SJCRH30 (cell line): ENCODE results near the gene PRKN. TPM values are rescaled to one million over a fixed set of nuclear protein-coding genes. Genes with fewer than 3 reads are reported as not detected.

Experiments
- DNase-seq, 2 experiments: peaks; one replicate each; pipeline ENCODE4 v3.0.0-alpha.2; 2015 to 2020
- H3K27ac ChIP-seq: fragments of 250-450 bp; sonication (Bioruptor Pico); 2 replicates; pipeline ENCODE4 v1.5.1; 2020; ENCODE audit warnings: mild to moderate bottlenecking, moderate library complexity
- H3K27me3 ChIP-seq: fragments of 250-450 bp; sonication (Bioruptor Pico); 2 replicates; pipeline ENCODE4 v1.5.1; 2020; ENCODE audit warnings: mild to moderate bottlenecking, moderate library complexity
- H3K36me3 ChIP-seq: fragments of 250-450 bp; sonication (Bioruptor Pico); 2 replicates; pipeline ENCODE4 v1.5.1; 2020; ENCODE audit warnings: mild to moderate bottlenecking, moderate library complexity
- H3K4me1 ChIP-seq: fragments of 250-450 bp; sonication (Bioruptor Pico); 2 replicates; pipeline ENCODE4 v1.5.1; 2020; ENCODE audit warnings: mild to moderate bottlenecking, moderate library complexity
- H3K4me3 ChIP-seq: fragments of 250-450 bp; sonication (Bioruptor Pico); 2 replicates; pipeline ENCODE4 v1.5.1; 2020; ENCODE audit warnings: mild to moderate bottlenecking, moderate library complexity
- H3K9me3 ChIP-seq: fragments of 250-450 bp; sonication (Bioruptor Pico); replicated peaks from 2 replicates; pipeline ENCODE4 v1.5.1; 2020; ENCODE audit warnings: mild to moderate bottlenecking, moderate library complexity
- total RNA-seq: library from RNA; depleted of rRNA; stranded (reverse); fragments of >200 nt; shearing (Covaris generic); gene quantifications from 2 replicates; pipeline ENCODE4 v1.2.3, GENCODE V29; 2014

The PRKN gene
- total RNA-seq, 1 experiment from 2014 or later: not detected

DNA sequence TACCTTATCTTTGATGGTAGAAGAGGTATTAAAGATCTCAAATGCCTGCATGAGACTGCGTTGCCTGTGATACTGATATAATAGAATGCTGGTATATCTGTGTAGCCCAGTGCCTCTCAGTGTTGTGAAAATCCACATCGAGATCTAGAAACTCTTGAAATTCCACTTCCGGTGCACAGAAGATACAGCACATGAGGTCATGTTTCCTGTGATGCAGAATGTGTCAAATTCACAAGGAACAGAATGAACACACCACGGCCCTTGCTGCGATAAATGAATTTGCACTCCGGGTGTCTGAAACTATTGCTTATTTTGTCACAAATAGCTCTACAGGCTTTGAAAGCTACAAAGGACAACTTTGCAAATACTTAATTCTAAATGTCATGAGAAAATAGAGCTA is 765.8 kb downstream of the PRKN start:
- H3K36me3 ChIP-seq: no peaks in the 10 kb centered on the region
- no peaks in the 10 kb centered on the region for H3K27me3 ChIP-seq
- H3K4me1 ChIP-seq: no peaks in the 10 kb centered on the region
- H3K27ac ChIP-seq: no peak overlapping the region
- DNase-seq: no peak
- H3K9me3 ChIP-seq: no peaks in the 10 kb centered on the region
- H3K4me3 ChIP-seq: no peak overlapping the region

- H3K4me1 ChIP-seq: no peaks in the 10 kb centered on the region
- H3K36me3 ChIP-seq: no peaks in the 10 kb centered on the region
- H3K27ac ChIP-seq: no peak overlapping the region
- H3K27me3 ChIP-seq: no peaks in the 10 kb centered on the region
- peak; percentile 20 to 61 for DNase-seq
- no peak overlapping the region for H3K4me3 ChIP-seq
- no peaks in the 10 kb centered on the region for H3K9me3 ChIP-seq
Observed at GRCh38 chr6:161961046-161961445, 766.5 kb downstream of the PRKN start.

GRCh38 chr6:161959072-161959471 is 768.5 kb downstream of the PRKN start:
- H3K9me3 ChIP-seq: no peaks in the 10 kb centered on the region
- H3K4me1 ChIP-seq: no peaks in the 10 kb centered on the region
- DNase-seq: no peak
- H3K27ac ChIP-seq: no peak overlapping the region
- H3K36me3 ChIP-seq: no peaks in the 10 kb centered on the region
- no peak overlapping the region for H3K4me3 ChIP-seq
- no peaks in the 10 kb centered on the region for H3K27me3 ChIP-seq

DNA sequence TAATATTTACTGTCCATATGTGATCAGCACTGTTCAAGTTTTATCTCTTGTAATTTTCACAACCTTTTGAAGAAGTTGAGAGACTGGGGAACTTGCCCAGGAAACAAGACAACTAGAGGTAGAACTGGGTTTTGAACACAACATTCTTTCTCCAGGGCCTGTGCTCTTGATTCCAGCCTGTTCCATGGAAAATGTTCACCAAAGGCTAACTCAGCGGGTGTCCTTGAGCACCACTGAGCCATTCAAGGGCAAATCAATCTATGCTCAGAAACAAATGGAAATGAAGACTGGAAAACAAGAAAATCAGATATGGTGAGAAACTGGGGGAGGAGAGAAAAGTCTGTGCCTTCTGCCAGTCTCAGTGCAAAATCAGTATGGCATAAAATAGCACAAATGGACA is 771.5 kb downstream of the PRKN start:
- Histone ChIP-seq H3K4me3 (no peak overlapping the region), H3K27me3 (no peaks in the 10 kb centered on the region), H3K4me1 (no peaks in the 10 kb centered on the region), H3K9me3 (no peaks in the 10 kb centered on the region), H3K27ac (no peak overlapping the region), H3K36me3 (no peaks in the 10 kb centered on the region; the same call in 1 of the 2 replicates)
- DNase-seq: no peak

DNA sequence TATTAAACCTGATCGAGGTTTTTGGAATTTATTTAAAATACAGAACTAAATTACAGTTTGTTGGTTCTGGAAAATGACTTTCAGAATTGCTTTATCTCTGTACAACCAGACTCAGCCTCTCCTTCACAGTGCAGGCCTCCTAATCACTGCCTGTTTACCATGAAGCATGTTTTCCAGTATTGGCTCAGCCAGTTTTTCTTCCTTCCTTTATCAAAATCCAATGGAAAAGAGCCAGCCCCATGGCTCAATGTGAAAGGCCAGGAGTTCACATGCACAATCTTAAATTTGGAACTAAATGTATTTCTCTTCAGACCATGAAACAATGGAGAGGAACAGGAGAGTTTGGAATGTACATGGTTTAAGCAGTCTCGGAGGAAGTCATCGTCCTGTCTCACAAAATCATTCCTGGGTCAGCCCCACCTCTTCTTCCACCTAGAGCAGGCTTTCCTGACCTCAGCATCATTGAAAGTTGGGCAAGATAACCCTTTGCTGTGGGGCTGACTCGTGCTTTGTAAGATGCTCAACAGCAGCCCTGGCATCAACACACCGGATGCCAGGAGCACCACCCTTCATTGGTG is 772.8 kb downstream of the PRKN start:
- Histone ChIP-seq H3K4me3 (no peak overlapping the region), H3K27ac (no peak overlapping the region), H3K9me3 (no peaks in the 10 kb centered on the region), H3K27me3 (no peaks in the 10 kb centered on the region), H3K4me1 (no peaks in the 10 kb centered on the region), H3K36me3 (no peaks in the 10 kb centered on the region; the same call in 1 of the 2 replicates)
- DNase-seq: no peak

GRCh38 chr6:161954077-161954476 is 773.5 kb downstream of the PRKN start:
- DNase-seq: no peak
- Histone ChIP-seq H3K27ac (no peak overlapping the region), H3K4me1 (no peaks in the 10 kb centered on the region), H3K4me3 (no peak overlapping the region), H3K9me3 (no peaks in the 10 kb centered on the region), H3K27me3 (no peaks in the 10 kb centered on the region), H3K36me3 (no peaks in the 10 kb centered on the region; the same call in 1 of the 2 replicates)

DNA sequence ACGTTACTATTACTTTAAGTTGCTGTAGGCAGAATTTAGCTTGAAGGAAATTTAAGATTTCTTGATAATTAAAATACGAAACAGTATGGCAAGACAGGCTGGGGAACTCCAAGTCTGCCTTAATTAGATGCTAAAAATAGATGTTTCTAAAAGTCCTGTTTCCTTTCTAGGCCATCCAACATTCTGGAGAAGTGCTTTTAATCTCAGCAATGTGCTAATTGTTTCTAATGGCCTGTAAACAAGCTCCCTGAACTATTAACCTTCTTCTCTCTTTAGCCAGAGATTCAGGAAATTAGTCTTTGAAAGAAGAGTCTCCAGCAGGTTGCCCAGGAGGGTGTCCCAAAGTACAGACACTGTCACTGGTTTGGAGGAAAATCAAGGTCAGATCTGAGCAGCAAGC is 776.4 kb downstream of the PRKN start:
- H3K9me3 ChIP-seq: no peaks in the 10 kb centered on the region
- no peak overlapping the region for H3K27ac ChIP-seq
- no peak for DNase-seq
- no peaks in the 10 kb centered on the region; the same call in 1 of the 2 replicates for H3K36me3 ChIP-seq
- peaks cover 4% of the 10 kb centered on the region; the same call in 1 of the 2 replicates for H3K27me3 ChIP-seq
- no peaks in the 10 kb centered on the region for H3K4me1 ChIP-seq
- H3K4me3 ChIP-seq: no peak overlapping the region

- Histone ChIP-seq H3K27me3 (peaks cover 7% of the 10 kb centered on the region; the same call in 1 of the 2 replicates), H3K4me1 (no peaks in the 10 kb centered on the region), H3K36me3 (no peaks in the 10 kb centered on the region; the same call in 1 of the 2 replicates), H3K4me3 (no peak overlapping the region), H3K9me3 (no peaks in the 10 kb centered on the region), H3K27ac (no peak overlapping the region)
- no peak for DNase-seq
Observed at GRCh38 chr6:161949531-161949930, 778.0 kb downstream of the PRKN start.

- Histone ChIP-seq H3K27me3 (peaks cover 7% of the 10 kb centered on the region; the same call in 1 of the 2 replicates), H3K4me1 (no peaks in the 10 kb centered on the region), H3K36me3 (no peaks in the 10 kb centered on the region; the same call in 1 of the 2 replicates), H3K4me3 (no peak overlapping the region), H3K9me3 (no peaks in the 10 kb centered on the region), H3K27ac (no peak overlapping the region)
- no peak for DNase-seq
Observed at GRCh38 chr6:161948462-161948861, 779.1 kb downstream of the PRKN start.

- Histone ChIP-seq H3K4me1 (no peaks in the 10 kb centered on the region), H3K4me3 (no peak overlapping the region), H3K27me3 (peaks cover 7% of the 10 kb centered on the region; the same call in 1 of the 2 replicates), H3K27ac (no peak overlapping the region), H3K9me3 (no peaks in the 10 kb centered on the region), H3K36me3 (no peaks in the 10 kb centered on the region; the same call in 1 of the 2 replicates)
- no peak for DNase-seq
Observed at GRCh38 chr6:161947371-161947770, 780.2 kb downstream of the PRKN start.

- DNase-seq: no peak
- Histone ChIP-seq H3K9me3 (no peaks in the 10 kb centered on the region), H3K36me3 (no peaks in the 10 kb centered on the region; the same call in 1 of the 2 replicates), H3K4me1 (no peaks in the 10 kb centered on the region), H3K27ac (no peak overlapping the region), H3K4me3 (no peak overlapping the region), H3K27me3 (peaks cover 7% of the 10 kb centered on the region; the same call in 1 of the 2 replicates)
Observed at GRCh38 chr6:161946461-161946860, 781.1 kb downstream of the PRKN start.

DNA sequence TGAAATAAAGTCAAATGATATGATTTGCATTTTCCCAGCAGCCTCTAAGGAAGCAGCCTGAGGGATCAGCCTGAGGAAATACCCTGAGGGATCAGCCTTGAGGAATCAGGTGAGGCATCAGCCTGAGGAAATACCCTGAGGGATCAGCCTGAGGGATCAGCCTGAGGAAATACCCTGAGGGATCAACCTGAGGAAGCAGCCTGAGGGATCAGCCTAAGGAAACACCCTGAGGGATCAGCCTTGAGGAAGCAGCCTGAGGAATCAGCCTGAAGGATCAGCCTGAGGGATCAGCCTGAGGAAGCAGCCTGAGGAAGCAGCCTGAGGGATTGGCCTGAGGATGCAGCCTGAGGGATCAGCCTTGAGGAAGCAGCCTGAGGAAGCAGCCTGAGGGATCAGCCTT is 784.0 kb downstream of the PRKN start:
- Histone ChIP-seq H3K27ac (no peak overlapping the region), H3K4me1 (no peaks in the 10 kb centered on the region), H3K27me3 (peaks cover 3% of the 10 kb centered on the region; the same call in 1 of the 2 replicates), H3K9me3 (no peaks in the 10 kb centered on the region), H3K4me3 (no peak overlapping the region), H3K36me3 (no peaks in the 10 kb centered on the region; the same call in 1 of the 2 replicates)
- no peak for DNase-seq

DNA sequence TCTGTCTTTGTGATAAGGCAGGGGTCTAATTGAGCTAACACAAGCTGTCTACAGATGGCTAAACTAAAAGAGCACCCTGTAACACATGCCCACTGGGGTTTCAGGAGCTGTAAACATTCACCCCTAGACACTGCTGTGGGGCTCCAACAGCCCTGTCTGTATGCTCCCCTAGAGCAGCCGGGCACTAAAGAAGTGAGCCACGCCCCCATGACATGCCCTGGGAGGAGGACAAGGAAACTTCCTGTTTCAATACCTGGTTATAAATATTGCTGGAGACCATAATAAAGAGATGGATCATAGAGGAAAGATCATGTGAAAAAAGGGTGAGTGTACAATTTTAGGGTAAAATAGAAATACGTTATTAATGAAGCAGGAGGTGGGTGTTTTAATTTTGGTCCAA is 786.0 kb downstream of the PRKN start:
- Histone ChIP-seq H3K27me3 (0 out of 2 replicates have a peak, but pooled peaks cover 3% of the 10 kb centered on the region), H3K27ac (no peak overlapping the region), H3K4me3 (no peak overlapping the region), H3K9me3 (no peaks in the 10 kb centered on the region), H3K36me3 (no peaks in the 10 kb centered on the region; the same call in 1 of the 2 replicates), H3K4me1 (no peaks in the 10 kb centered on the region)
- no peak for DNase-seq

DNA sequence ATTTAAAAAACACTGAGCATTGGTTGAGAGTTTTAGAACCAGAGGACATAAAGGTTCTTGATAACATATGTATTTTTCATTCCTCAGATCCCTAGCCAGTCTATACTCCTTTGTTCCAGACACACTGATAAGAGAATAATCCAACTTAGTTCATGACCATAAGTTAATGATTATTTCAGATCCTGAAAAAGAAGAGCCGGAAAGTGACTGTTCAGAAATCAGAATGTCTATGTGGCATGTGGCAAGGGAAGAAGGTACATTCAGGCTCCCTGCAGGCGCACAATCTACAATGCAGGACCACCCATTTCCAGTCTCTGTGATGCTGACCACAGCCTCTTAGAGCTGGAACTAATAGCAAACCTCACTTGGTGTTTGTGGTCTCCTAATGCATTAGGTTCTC is 787.0 kb downstream of the PRKN start:
- Histone ChIP-seq H3K4me1 (no peaks in the 10 kb centered on the region), H3K27ac (no peak overlapping the region), H3K4me3 (no peak overlapping the region), H3K27me3 (0 out of 2 replicates have a peak, but pooled peaks cover 3% of the 10 kb centered on the region), H3K9me3 (no peaks in the 10 kb centered on the region), H3K36me3 (no peaks in the 10 kb centered on the region; the same call in 1 of the 2 replicates)
- DNase-seq: no peak

- H3K27ac ChIP-seq: no peak overlapping the region
- H3K27me3 ChIP-seq: no peaks in the 10 kb centered on the region; the same call in 1 of the 2 replicates
- H3K36me3 ChIP-seq: no peaks in the 10 kb centered on the region
- no peak for DNase-seq
- no peaks in the 10 kb centered on the region for H3K4me1 ChIP-seq
- no peaks in the 10 kb centered on the region for H3K9me3 ChIP-seq
- H3K4me3 ChIP-seq: no peak overlapping the region
Observed at GRCh38 chr6:161926324-161926723, 801.2 kb downstream of the PRKN start.
